IMR-90 (cell line): ENCODE results near the gene CASTOR1. TPM values are rescaled to one million over a fixed set of nuclear protein-coding genes. Genes with fewer than 3 reads are reported as not detected.
"Not testable (repeated sequence)": the region's sequence is repeated elsewhere in the genome, so short reads cannot be mapped to it uniquely, and the experiment has no call there.

Experiments
- ATAC-seq: fragments of 200-7000 bp; cut with Tn5 transposase; 2 replicates; pipeline ENCODE4 v1.9.1; 2020; ENCODE audit warnings: low read depth, mild to moderate bottlenecking, moderate library complexity
- BruUV-seq: library from RNA; stranded (reverse); fragments of 400-500 nt; replicated peaks from 2 replicates; lab custom pipeline; 2021; lab: Mats Ljungman, UMichigan
- CTCF ChIA-PET: fragments of 300-600 bp; formaldehyde crosslinking; extraction: SDS; loops from one replicate; lab custom pipeline; 2021; ENCODE audit warnings: antibody characterized with exemption; lab: Yijun Ruan, JAX
- POLR2A ChIA-PET: fragments of 300-600 bp; sonication (Branson Sonifier 250); formaldehyde crosslinking; loops from one replicate; lab custom pipeline; 2022; ENCODE audit warnings: antibody characterized with exemption; ENCODE audit not compliant: unreplicated experiment; lab: Charles Lee
- DNase-seq: peaks from one replicate; pipeline ENCODE4 v3.0.0; 2013
- H2AFZ ChIP-seq: replicated peaks from 2 replicates; pipeline ENCODE3; 2013; ENCODE audit warnings: low read length, mild to moderate bottlenecking; ENCODE audit not compliant: poor library complexity
- H2AK5ac ChIP-seq: 2 replicates; pipeline ENCODE4 v1.6.1; 2013; ENCODE audit warnings: low read depth, low read length, inconsistent platforms
- H2AK9ac ChIP-seq: replicated peaks from 2 replicates; pipeline ENCODE3; 2013; ENCODE audit warnings: mild to moderate bottlenecking, low read depth, low read length, moderate library complexity; ENCODE audit not compliant: poor library complexity
- H2BK120ac ChIP-seq: 2 replicates; pipeline ENCODE4 v1.6.1; 2013; ENCODE audit warnings: low read depth, low read length, inconsistent platforms
- H2BK15ac ChIP-seq: 3 replicates; pipeline ENCODE4 v1.6.1; 2013; ENCODE audit warnings: low read depth, low read length, inconsistent platforms
- H2BK20ac ChIP-seq: 2 replicates; pipeline ENCODE4 v1.6.1; 2013; ENCODE audit warnings: low read depth, mild to moderate bottlenecking, inconsistent platforms, low read length, moderate library complexity
- H2BK5ac ChIP-seq: 2 replicates; pipeline ENCODE4 v1.6.1; 2013; ENCODE audit warnings: mild to moderate bottlenecking, low read depth, low read length, inconsistent platforms; ENCODE audit not compliant: poor library complexity, severe bottlenecking
- H3K14ac ChIP-seq: replicated peaks from 2 replicates; pipeline ENCODE4 v1.6.1; 2013; ENCODE audit warnings: low read depth, low read length, inconsistent platforms
- H3K18ac ChIP-seq: 2 replicates; pipeline ENCODE4 v1.6.1; 2013; ENCODE audit warnings: low read depth, low read length, control low read depth
- H3K23ac ChIP-seq: 2 replicates; pipeline ENCODE4 v1.6.1; 2013; ENCODE audit warnings: low read depth, low read length, inconsistent platforms
- H3K27ac ChIP-seq: 2 replicates; pipeline ENCODE4 v1.5.1; 2013; ENCODE audit warnings: mild to moderate bottlenecking, control low read depth, low read length; ENCODE audit not compliant: insufficient read depth
- H3K27me3 ChIP-seq: 2 replicates; pipeline ENCODE4 v1.6.1; 2013; ENCODE audit warnings: low read length; ENCODE audit not compliant: control insufficient read depth, insufficient read depth
- H3K36me3 ChIP-seq: 2 replicates; pipeline ENCODE4 v1.6.1; 2013; ENCODE audit warnings: low read length, mixed read lengths; ENCODE audit not compliant: control insufficient read depth, insufficient read depth
- H3K4ac ChIP-seq: 2 replicates; pipeline ENCODE4 v1.6.1; 2013; ENCODE audit warnings: low read depth, low read length, inconsistent platforms
- H3K4me1 ChIP-seq: 2 replicates; pipeline ENCODE4 v1.6.1; 2013; ENCODE audit warnings: low read length, mixed read lengths; ENCODE audit not compliant: control insufficient read depth, insufficient read depth
- H3K4me2 ChIP-seq: 2 replicates; pipeline ENCODE4 v1.6.1; 2013; ENCODE audit warnings: low read depth, mild to moderate bottlenecking, control low read depth, low read length, moderate library complexity
- H3K4me3 ChIP-seq: 2 replicates; pipeline ENCODE4 v1.5.1; 2013; ENCODE audit warnings: low read depth, mild to moderate bottlenecking, control low read depth, low read length, moderate library complexity; ENCODE audit not compliant: insufficient read depth
- H3K56ac ChIP-seq: 2 replicates; pipeline ENCODE4 v1.6.1; 2013; ENCODE audit warnings: low read length, inconsistent platforms; ENCODE audit not compliant: insufficient read depth; ENCODE audit errors: extremely low read depth
- H3K79me1 ChIP-seq, 2 experiments: 2 replicates each; pipeline ENCODE4 v1.6.1; 2013; ENCODE audit warnings: low read length in 2 of 2, inconsistent platforms in 1 of 2, low read depth in 1 of 2
- H3K9ac ChIP-seq: 2 replicates; pipeline ENCODE4 v1.6.1; 2013; ENCODE audit warnings: low read depth, low read length, control low read depth
- H3K9me1 ChIP-seq: 2 replicates; pipeline ENCODE4 v1.6.1; 2013; ENCODE audit warnings: low read length, inconsistent platforms; ENCODE audit not compliant: insufficient read depth
- H3K9me3 ChIP-seq: 2 replicates; pipeline ENCODE4 v1.6.1; 2013; ENCODE audit warnings: low read length; ENCODE audit not compliant: control insufficient read depth, insufficient read depth
- H4K20me1 ChIP-seq: 2 replicates; pipeline ENCODE4 v1.6.1; 2013; ENCODE audit warnings: low read length, inconsistent platforms; ENCODE audit not compliant: insufficient read depth
- H4K5ac ChIP-seq: 2 replicates; pipeline ENCODE4 v1.6.1; 2013; ENCODE audit warnings: mild to moderate bottlenecking, low read depth, low read length, control low read depth
- H4K8ac ChIP-seq, 2 experiments: 2 replicates each; pipeline ENCODE4 v1.6.1; 2013; ENCODE audit warnings: low read depth in 2 of 2, low read length in 2 of 2, control low read depth in 1 of 2, inconsistent platforms in 1 of 2
- H4K91ac ChIP-seq: 2 replicates; pipeline ENCODE4 v1.6.1; 2013; ENCODE audit warnings: low read depth, low read length, inconsistent platforms; ENCODE audit not compliant: insufficient read depth
- BHLHE40 ChIP-seq: fragments of 150-350 bp; IDR thresholded peaks from 2 replicates; pipeline ENCODE4 v1.6.1; 2016; ENCODE audit warnings: mild to moderate bottlenecking, low read depth, low read length
- CTCF ChIP-seq: conservative IDR thresholded peaks from 2 replicates; pipeline ENCODE4 v1.5.1; 2012; ENCODE audit warnings: mild to moderate bottlenecking, low read depth, low read length, improper control_type of control experiment
- RCOR1 ChIP-seq: IDR thresholded peaks from 2 replicates; pipeline ENCODE4 v1.6.1; 2012; ENCODE audit warnings: mild to moderate bottlenecking, low read length, improper control_type of control experiment; ENCODE audit not compliant: insufficient replicate concordance
- WGBS, 2 experiments: methylation state at CpG; one replicate each; pipeline versions ENCODE4 v1.1.5 to v1.1.7; 2013; ENCODE audit warnings: missing lambda C conversion rate in 2 of 2; ENCODE audit not compliant: insufficient read length in 1 of 2; ENCODE audit errors: extremely low coverage in 2 of 2; 5-methylcytosine and 5-hydroxymethylcytosine counted together
- dilution Hi-C: fragments of 300-500 bp; cut with HindIII; formaldehyde crosslinking; loops from one replicate; pipeline ENCODE4 v1.14.3; 2018; ENCODE audit warnings: low sequenced_read_pairs; ENCODE audit not compliant: unreplicated experiment
- in situ Hi-C: fragments of 300-500 bp; cut with MboI; formaldehyde crosslinking; loops from 3 replicates; pipeline ENCODE4 v1.14.3; 2019; ENCODE audit warnings: low sequenced_read_pairs, inconsistent platforms, mixed read lengths
- intact Hi-C: fragments of 100-400 bp; cut with micrococcal nuclease; formaldehyde crosslinking; loops from 2 replicates; pipeline ENCODE4 v1.10.0; 2022
- polyA plus RNA-seq, 3 experiments: library from polyadenylated mRNA; depleted of rRNA; stranded (reverse); fragments of >200 nt; gene quantifications; 2 replicates each; pipeline ENCODE4 v1.2.3, GENCODE V29; 2012; ENCODE audit warnings: low replicate concordance in 1 of 3
- total RNA-seq: library from RNA; depleted of rRNA; stranded (reverse); fragments of >200 nt; gene quantifications from 2 replicates; pipeline ENCODE4 v1.2.3, GENCODE V29; 2012

The CASTOR1 gene
- total and polyA plus RNA-seq, 2 of the 4 experiments (the other 2 are of a cell fraction), result 10.6 to 23.5 TPM

DNA sequence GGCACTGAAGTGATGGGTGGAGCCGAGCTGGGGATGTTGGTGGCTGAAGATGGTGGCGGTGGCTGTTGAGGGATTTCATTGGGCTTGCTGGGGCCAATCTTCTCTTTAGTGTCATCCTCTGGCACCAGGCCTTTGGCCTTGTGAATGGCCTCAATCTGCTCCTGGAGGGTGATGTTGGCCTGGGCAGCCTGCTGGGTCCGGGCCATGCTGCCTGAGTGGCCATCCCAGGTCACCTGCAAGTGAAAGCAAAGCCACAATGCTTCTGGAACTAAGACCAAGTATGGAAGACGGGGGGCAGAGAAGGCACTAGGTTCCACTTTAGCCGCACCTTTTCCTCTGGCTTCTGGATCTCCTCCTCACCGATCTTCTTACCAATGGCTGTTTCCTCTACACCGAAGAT, 49.5 kb upstream of the CASTOR1 start (continued):
- no peak for TF ChIP-seq CTCF
- no peak for TF ChIP-seq BHLHE40
- TF ChIP-seq RCOR1, result no peak

DNA sequence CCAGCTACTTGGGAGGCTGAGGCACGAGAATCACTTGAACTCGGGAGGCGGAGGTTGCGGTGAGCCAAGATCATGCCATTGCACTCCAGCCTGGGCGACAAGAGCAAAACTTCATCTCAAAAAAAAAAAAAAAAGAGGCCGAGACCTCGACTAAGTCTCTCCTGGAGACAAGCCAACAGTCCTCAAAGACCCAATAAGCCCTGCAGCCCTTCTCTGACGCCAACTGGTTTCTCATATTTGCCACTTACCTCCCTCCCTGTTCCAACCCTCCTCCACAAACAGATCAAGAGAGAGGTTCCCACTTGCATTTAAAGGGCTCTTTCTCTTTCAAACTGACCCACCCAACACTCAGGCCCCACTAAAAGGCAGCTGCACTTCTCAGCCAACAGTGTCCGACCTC, 49.0 kb upstream of the CASTOR1 start:
- H3K4me3 ChIP-seq, BruUV-seq, dilution Hi-C loops, intact Hi-C loops, H4K5ac ChIP-seq, H4K20me1 ChIP-seq, in situ Hi-C loops, H3K4me1 ChIP-seq, H3K56ac ChIP-seq, H2AK5ac ChIP-seq, POLR2A ChIA-PET, H3K4ac ChIP-seq, H3K9me3 ChIP-seq, H3K4me2 ChIP-seq, H2BK15ac ChIP-seq, H4K8ac ChIP-seq, DNase-seq, H3K14ac ChIP-seq, H3K9ac ChIP-seq, H2BK20ac ChIP-seq, H3K27ac ChIP-seq, H2BK120ac ChIP-seq, H2AFZ ChIP-seq, H2BK5ac ChIP-seq, H3K23ac ChIP-seq, H3K27me3 ChIP-seq, H2AK9ac ChIP-seq, ATAC-seq, CTCF ChIA-PET, H3K18ac ChIP-seq, H4K91ac ChIP-seq: not testable (repeated sequence)
- peaks cover 11% of the 10 kb centered on the region for H3K9me1 ChIP-seq
- H3K79me1 ChIP-seq, result peaks cover 0 to 14% of the 10 kb centered on the region in 2 experiments; a peak in 3 of 4 replicates
- 100% methylated on average over 2 of the region's 9 CpGs; no CpG with 5 or more reads in 1 of the 2 experiments for WGBS, 2 experiments
- peaks cover 94% of the 10 kb centered on the region for H3K36me3 ChIP-seq
